Measurements from ENCODE around the gene IQGAP3.

- TF ChIP-seq, protein P1, sequence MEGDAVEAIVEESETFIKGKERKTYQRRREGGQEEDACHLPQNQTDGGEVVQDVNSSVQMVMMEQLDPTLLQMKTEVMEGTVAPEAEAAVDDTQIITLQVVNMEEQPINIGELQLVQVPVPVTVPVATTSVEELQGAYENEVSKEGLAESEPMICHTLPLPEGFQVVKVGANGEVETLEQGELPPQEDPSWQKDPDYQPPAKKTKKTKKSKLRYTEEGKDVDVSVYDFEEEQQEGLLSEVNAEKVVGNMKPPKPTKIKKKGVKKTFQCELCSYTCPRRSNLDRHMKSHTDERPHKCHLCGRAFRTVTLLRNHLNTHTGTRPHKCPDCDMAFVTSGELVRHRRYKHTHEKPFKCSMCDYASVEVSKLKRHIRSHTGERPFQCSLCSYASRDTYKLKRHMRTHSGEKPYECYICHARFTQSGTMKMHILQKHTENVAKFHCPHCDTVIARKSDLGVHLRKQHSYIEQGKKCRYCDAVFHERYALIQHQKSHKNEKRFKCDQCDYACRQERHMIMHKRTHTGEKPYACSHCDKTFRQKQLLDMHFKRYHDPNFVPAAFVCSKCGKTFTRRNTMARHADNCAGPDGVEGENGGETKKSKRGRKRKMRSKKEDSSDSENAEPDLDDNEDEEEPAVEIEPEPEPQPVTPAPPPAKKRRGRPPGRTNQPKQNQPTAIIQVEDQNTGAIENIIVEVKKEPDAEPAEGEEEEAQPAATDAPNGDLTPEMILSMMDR (IDR thresholded peaks at IDR 0.05) = no peak
- TF ChIP-seq SIN3A (IDR thresholded peaks at IDR 0.05; ENCODE audit: borderline replicate concordance, insufficient read depth, low read depth, low read length) (no peak), REST (IDR thresholded peaks at IDR 0.05; ENCODE audit: insufficient read depth in 1 of 2, low read depth in 2 of 2, low read length in 1 of 2) (no peak)
Observed at GRCh38 chr1:156592910-156593660, 20.7 kb upstream of the IQGAP3 start.
